22Rv1 (cell line): ENCODE results near the gene IL18R1.

Source experiments
- CTCF ChIP-seq: fragments of 450-650 bp; IDR thresholded peaks from 2 replicates; pipeline ENCODE4 v1.5.1; 2017; ENCODE audit warnings: mild to moderate bottlenecking
- ZFX ChIP-seq: fragments of 450-650 bp; IDR thresholded peaks from 2 replicates; pipeline ENCODE4 v1.6.1; 2017; ENCODE audit warnings: antibody characterized with exemption, borderline replicate concordance

- TF ChIP-seq CTCF (no peak), ZFX (no peak)
Observed at GRCh38 chr2:102432386-102432785, 76.8 kb downstream of the IL18R1 start.
